Measurements from ENCODE around the gene MAP3K2.

The MAP3K2 gene

DNA sequence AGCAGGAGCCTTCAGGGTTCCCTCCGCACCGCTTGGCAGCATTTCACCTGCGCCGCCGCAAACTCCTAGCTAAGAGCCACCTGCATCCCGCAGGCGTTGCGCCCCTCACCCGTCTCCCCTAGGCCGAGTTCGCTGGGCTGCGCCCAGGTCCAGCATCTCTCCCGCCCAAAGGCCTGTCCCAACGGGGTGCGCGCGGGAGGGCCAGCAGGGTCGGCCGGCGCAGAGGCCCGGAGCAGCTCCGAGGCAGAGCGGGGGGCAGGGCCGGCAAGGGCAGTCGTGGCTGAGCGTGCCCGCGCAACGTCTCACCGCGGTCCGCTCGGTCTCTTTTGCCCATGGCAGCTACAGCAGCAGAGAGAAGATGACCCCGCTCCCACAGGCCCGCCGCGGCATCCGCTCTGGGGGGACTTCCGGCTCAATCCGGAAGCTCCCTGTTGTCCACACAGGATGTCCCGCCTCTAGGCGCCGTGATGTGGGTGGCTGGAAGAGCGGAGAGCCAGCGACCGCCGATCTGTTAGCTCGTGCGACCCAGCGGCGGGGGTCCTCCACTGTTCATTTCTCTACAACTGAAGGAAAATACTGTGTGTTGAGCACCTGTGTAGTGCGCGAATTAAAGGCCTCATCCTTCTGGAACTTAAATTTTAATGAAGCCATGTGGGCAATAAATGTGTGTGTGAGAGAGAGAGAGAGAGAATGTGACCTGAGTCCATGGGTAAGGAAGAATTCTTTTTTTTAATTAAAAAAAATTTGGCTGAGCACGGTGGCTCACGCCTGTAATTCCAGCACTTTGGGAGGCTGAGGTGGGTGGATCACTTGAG is 93.8 kb downstream of the MAP3K2 start, which contains the start of gene ERCC3:
TSS of gene ERCC3 (minus strand) at position 397 of the 815 bp plus-strand sequence. CDS start at position 334, 63 bp downstream.
- peak in 55 of 56 donors; percentile 12 to 89 (median 67) for DNase-seq

- peak in 2 of 56 donors; percentile 29 to 39 for DNase-seq
Measured at GRCh38 chr2:127293386-127293747, 94.4 kb downstream of the MAP3K2 start.

- DNase-seq = no peak
Measured at GRCh38 chr2:127288274-127288673, 99.5 kb downstream of the MAP3K2 start.

DNA sequence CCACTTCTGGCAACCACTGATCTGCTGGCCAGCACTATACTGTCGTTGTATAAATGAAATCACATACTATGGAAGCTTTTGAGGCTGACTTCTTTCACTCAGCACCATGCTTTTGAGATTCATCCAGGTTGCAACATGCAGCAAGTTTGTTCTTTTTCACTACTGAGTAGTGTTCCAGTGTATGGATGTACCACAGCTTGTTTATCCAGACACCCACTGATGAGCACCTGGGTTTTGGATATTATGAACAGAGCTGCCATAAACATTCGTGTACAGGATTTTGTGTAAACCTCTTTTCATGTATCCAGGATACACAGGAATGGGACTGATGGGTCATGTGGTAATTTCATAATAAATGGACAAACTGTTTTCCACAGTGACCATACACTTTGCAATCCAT is 104.5 kb downstream of the MAP3K2 start:
- no peak for DNase-seq

DNA sequence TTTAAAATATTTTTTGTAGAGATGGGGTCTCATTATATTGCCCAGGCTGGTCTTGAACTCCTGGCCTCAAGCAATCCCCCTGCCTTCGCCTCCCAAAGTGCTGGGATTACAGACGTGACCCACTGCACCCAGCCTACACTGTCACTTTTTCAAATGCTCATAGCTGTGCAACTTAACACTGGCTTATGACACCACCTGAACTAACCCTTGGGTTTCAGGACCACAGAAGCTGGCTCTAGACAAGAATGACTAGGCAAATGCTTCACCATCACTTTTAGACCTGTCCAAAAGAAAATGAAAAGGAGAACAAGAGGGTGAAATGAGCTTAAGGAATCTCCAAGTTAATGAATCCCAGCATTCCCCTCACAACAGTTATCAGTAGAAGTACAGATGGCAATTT is 107.1 kb downstream of the MAP3K2 start:
- DNase-seq = no peak

DNA sequence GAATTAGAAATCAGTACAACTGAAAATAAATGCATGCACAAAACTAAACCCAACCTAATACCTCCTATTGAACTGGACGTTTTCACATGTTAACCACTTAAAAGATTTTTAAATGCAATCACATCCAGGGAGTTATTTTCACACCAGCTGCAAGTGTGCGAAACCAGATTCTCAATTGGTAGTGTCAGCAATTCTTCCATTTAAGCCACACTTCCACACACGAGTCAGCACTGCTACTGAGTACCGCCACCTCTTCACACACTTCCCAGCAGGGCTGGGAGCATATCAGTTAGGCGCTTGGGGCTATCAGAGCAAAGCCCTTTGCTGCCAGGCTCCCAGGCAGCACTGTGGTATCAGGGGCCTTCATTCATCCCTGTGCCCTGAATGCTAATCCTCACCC is 108.0 kb downstream of the MAP3K2 start:
- DNase-seq = no peak

DNA sequence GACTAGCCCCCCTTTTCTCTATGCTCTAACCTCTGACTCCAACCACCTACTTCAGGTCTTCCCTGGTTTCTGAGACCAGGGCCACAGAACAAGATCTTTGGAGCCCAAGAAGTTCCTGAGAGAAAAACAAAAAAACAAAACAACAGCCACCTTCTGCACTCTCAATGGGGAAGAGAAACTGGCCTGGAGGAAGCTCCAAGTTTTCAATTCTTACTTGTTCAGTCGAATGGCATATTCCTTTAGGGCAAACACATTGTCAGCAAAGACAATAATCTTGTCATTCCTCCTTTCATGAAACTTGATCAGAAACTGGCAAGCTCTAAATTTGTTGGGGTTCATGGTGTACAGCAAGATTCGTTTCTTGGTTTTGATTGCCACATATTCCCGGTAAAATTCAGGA is 108.8 kb downstream of the MAP3K2 start:
- DNase-seq = no peak

- DNase-seq = no peak
Measured at GRCh38 chr2:127277028-127277427, 110.7 kb downstream of the MAP3K2 start.

GRCh38 chr2:127275789-127276188 is 112.0 kb downstream of the MAP3K2 start:
- DNase-seq = peak in 2 of 56 donors; percentile 14

- DNase-seq = peak in 7 of 56 donors; percentile 4 to 48 (median 15)
Measured at GRCh38 chr2:127275356-127275755, 112.4 kb downstream of the MAP3K2 start.

- no peak for DNase-seq
Measured at GRCh38 chr2:127270663-127271062, 117.1 kb downstream of the MAP3K2 start.

DNA sequence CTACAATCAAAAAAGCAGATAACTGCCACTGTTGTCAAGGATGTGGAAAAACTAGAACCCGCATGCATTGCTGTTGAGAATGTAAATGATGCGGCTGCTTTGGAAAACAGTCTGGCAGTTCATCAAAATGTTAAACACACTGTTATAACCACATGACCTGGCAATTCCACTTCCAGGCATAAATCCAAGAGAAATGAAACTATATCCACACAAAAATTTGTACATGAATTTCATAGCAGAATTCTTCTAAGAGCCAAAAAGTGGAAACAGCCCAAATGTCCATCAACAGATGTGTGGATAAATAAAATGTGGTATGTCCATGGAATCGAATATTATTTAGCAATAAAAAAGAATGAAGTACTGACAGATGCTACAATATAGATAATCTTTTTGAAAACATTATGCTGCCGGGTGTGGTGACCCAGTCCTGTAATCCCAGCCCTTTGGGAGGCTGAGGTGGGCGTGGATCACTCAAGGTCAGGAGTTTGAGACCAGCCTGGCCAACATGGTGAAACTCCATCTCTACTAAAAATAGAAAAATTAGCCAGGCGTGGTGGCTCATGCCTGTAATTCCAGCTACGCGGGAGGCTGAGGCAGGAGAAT is 125.9 kb downstream of the MAP3K2 start:
- DNase-seq = no peak

DNA sequence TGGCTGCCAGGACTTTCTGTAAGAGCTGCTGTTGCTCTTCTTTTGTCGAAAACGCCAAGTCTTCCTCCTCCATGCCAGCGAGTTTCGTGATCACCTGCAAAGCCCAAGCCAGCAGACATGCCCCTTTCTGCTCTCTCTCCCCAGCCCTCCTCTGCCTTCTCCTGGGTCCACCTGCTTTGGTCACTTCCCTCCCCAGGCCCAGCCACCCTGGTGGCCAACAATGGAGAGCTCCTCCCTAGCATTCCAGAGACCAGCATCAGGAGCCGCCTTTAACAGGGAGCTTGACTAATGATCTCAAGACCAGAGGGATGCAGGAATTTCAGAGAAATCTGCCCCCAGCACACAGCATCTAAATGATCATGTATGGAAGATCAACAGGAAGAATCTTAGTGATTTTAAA is 128.4 kb downstream of the MAP3K2 start:
- DNase-seq = no peak

DNA sequence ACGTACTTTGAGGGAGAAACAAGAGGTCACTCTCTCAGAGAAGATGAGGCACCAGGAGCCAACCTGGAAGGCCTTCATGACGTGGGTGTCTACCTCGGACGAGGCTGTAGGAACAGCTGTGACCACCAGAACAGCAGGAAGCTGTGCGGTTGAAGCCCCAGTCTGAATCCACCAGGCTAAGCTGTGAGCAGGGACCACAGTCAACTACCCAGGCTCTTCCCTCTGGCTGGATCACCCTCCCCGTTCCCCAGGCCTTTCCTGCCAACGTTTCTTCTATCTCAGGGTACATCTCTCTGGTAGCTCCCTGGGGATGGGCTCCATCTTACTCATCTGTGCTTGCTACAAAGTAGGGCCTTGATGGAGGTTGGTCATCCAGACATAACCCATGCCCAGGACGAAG is 130.9 kb downstream of the MAP3K2 start:
- DNase-seq = no peak

GRCh38 chr2:127256381-127256780 is 131.4 kb downstream of the MAP3K2 start:
- no peak for DNase-seq

DNA sequence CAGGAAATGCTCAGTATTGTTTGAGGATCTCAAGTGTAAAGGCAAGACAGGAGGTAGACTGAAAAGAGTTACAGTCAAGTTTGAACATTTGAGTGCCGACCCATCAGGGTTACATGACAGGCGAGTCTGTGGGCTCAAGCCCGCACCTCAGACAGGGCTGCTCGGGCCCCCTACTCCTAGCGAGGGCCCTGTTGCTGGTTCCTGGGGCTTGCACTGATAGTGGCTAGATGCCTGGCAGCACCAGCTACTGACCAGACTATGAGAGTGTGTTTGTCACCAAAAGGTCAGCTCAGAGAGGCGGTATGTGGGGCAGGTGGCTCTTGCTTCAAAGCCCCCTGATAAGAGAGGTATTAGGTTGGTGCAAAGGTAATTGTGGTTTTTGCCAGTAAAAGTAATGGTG is 132.1 kb downstream of the MAP3K2 start:
- DNase-seq = no peak

DNA sequence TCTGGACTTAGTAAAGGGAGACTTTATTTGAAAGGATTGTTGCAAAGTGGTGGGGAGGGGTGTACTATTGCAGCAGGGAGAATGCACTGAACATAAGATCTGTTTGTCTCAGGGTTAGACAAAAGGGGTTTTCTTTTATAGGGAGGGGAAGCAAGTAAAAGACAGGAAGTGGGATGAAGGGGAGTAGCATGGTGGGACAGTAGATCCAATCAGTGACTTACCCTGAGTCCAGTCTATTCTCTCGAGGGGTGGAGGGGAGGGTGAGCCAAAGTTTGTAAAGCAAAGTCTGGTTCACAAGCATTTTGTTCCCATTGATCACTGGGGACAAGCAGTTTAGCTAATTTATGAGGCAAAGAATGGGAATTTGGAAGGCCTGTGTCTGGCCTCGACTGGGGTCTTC is 132.6 kb downstream of the MAP3K2 start:
- DNase-seq = no peak

DNA sequence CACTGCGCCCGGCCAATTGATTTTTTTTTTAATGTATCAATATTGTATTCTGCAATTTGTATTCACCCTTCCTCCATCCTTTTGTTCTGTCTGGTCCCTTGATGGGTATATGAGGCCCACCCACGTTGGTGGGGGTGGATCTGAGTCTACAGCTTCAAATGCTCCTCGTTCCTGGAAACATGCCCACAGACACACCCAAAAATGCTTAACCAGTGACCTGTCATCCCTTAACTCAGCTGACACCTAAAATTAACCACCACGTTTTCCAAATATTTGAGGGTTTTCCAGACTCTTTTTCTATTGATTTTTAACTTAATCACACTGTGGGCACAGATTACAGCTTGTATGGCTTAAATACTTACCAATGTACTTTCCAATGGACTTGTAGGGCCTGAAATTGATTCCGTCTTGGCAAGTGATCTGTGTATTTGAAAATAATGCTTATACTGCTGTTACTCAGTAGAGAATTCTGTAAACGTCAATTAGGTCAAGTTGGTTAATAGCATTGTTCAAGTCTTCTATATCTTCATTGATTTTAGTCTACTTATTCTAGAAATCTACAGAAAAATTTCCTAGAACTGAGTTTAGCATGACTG is 133.3 kb downstream of the MAP3K2 start:
- no peak for DNase-seq
